Inferior parietal cortex (tissue), 1 donor: ENCODE results near the gene ICOS.

Source experiments
- DNase-seq: peaks from one replicate; pipeline ENCODE4 v3.0.0-alpha.2; 2016; ENCODE audit errors: extremely low spot score

ICOS gene, protein sequence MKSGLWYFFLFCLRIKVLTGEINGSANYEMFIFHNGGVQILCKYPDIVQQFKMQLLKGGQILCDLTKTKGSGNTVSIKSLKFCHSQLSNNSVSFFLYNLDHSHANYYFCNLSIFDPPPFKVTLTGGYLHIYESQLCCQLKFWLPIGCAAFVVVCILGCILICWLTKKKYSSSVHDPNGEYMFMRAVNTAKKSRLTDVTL

DNA sequence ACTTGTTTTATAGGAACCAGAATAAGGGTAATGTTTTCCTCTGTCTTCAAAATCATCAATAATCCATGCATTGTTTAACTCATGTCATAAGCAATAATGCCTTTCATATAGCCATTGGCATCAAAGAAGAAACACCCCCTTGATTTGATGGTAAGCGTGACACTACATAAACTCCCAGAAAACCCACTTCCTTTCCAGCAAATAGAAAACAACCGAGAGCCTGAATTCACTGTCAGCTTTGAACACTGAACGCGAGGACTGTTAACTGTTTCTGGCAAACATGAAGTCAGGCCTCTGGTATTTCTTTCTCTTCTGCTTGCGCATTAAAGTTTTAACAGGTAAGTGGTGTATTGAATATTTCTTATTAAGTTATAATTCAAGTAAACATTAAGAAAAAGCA, at the start of gene ICOS:
TSS of gene ICOS (plus strand) at position 229 of the 400 bp plus-strand sequence. CDS start at position 281, 52 bp downstream.
- no peak for DNase-seq

GRCh38 chr2:203887677-203888076, 48.9 kb upstream of the ICOS start:
- peak; percentile 75 for DNase-seq

DNA sequence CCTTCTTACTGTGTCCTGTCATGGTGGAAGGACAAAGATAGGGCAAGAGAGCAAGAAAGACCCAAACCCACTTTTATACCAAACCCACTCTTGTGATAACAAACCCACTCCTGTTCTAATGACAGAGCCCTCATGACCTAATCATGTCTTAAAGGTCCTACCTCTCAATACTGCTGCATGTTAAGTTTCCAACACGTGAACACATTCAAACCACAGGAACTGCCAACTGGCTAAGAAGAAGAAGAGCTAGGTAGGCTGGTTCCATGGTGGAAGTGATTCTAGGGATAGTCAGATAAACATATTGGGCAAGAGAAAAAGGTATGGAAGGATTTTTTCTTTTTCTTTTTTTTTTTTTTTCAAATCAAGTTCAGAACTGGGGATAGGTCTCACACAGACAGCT, 47.0 kb upstream of the ICOS start:
- DNase-seq: no peak

DNA sequence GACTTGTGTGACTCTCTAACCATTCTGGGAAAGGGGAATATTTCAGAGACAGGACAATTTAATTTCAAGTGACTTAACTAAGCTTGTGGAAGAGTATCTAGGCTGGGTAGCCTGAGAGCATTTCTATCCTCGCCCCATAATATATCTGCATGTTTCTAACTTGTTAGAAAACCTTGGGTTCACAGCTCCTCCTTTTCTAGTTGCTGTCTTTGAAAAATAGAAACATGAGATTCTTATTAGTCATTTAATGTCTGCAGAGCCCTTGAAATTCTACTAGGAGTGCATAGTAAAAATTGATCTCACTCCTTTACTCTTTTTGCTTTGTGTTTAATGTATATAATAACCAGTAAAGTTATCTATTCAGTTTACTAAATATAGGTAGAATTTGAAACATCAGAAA, 46.6 kb upstream of the ICOS start:
- DNase-seq: no peak

GRCh38 chr2:203890733-203891132, 45.8 kb upstream of the ICOS start:
- no peak for DNase-seq

- DNase-seq: no peak
These were observed 45.1 kb upstream of the ICOS start for GRCh38 chr2:203891474-203891873.

- no peak for DNase-seq
These were observed 44.4 kb upstream of the ICOS start for GRCh38 chr2:203892207-203892606.

- DNase-seq: peak; percentile 63
These were observed 43.2 kb upstream of the ICOS start for GRCh38 chr2:203893401-203893800.

DNA sequence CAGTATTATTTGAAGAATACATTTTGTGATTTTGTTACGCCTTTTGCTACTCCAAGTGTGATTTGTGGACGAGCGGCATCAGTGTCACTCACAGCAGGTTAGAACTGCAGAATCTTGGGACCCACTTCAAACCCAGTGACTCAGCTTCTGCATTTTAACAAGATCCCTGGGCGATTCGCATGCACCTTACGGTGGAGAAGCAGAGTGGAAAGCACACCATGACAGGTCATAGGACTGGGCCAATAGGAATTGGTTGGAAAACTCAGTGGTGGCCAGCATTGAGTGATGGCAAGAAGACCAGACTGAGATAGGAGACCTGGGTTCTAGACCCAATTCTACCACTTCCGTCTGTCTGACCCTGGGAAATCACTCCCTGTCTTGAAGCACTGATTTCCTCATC, 42.7 kb upstream of the ICOS start:
- DNase-seq: no peak

DNA sequence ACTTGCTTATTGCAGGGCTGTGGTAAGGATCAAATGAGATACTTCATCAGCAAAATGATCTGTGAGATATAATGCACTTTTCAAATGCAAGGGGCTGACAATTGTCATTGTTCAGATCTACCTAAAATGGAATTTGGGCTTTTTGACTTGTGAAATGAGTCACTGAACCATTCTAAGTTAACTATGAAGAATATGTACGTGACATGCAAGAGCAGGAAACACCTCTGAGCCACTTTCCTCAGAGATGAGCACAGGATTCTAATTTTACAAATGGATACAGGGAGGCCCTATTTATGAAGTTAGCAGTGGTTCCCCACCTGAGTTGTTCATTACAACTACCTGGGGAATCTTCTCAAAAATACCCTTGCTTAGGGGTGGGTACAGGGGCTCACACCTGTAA, 42.3 kb upstream of the ICOS start:
- DNase-seq: no peak

DNA sequence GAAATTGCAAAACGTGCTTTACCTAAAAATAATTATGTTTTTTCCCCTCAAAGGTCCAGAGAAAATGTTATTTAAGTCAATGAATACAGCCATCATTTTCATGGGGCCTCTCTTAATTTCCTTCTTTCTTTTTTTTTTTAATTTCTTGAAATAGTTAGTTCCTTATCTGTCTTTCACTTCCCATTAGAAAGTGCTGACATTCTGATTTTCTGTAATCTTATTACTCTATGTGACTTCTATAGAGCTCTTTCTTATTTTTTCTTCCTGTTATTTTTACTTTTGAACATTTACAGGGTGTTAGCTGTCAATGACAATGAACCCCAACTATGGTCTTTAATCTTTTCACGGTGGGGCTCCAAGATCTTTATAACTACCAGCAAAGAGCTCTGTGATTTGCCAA, 39.0 kb upstream of the ICOS start:
- DNase-seq: no peak

DNA sequence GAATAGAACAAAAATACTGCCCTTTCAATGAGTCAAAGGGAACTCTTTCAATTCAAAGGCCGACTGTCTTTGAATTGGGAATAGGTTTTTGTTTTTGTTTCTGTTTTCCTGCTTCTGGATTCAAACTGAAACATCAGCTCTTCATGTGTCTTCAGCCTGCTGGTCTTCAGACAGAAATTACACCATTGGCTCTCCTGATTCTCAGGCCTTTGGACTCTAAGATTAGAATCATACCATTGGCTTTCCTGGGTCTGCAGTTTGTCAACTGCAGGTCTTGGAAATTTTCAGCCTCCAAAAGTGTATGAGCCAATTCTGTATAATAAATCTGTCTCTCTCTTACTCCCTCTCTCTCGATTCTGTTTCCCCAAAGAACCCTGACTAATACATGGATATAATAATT, 37.9 kb upstream of the ICOS start:
- no peak for DNase-seq

- no peak for DNase-seq
These were observed 36.3 kb upstream of the ICOS start for GRCh38 chr2:203900253-203900652.

GRCh38 chr2:203904022-203904421, 32.5 kb upstream of the ICOS start:
- DNase-seq: no peak

DNA sequence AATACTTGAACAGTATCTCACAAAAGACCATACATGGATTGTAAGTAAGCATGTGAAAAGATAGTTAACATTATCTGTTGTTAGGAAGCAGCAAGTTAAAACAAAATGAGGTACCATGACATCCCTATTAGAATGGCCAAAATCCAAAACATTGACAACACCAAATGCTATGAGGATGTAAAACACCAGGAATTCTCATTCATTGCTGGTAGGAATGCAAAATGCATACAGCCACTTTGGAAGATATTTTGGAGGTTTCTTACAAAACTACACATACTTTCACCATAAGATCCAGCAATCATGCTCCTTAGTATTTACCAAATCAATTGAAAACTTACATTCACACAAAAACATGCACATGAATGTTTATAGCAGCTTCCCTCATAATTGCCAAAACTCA, 30.9 kb upstream of the ICOS start:
- no peak for DNase-seq

DNA sequence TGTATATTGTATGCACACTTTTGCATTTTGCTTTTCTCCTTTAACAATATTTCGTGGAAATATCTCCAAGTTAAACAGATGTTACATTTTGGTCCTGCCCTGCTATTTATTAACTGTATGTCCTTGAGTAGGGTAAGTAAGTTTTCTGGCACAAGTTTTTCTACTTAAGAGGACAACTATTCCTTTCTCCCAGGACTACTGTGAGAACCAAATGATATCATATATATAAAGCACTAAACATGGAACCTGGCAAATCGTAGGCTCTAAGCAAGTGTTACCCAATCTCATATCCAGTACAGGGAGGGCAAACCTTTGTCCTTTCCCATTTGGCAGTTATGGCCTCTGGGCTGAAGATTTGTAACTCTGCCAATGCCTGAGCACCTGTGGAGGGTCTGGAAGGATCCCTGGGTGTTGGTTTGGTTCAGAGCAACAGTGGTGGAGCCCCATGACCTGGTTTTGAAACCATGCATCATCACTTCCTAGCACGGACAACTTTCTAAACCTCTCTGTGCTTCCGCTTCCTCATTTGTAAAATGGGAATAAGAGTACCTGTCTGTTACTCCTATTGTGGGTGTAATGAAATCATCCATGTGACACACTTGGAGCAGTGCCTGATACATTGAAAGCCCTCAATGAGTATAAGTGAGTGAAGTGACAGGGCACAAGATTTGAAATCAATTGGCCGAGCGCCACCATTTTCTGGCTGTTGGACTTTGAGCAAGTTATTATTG, 28.3 kb upstream of the ICOS start:
- no peak for DNase-seq

DNA sequence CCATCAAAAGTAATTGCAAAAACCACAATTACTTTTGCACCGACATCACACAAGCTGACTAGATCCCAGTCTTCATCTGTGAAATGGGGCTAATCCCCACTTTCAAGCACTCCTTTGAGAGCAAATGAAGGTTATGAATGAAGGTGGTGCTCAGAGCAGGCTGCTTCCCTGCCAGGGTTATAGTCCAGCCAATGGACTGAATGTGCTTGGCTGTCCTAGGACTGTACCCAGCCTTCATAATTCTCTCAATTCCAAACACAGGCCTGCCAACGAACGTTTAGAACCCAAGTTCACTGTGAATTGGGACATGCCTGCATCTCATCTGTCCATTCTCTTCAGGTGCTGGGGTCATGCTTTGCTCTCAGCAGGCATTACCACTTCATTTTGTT, 27.8 kb upstream of the ICOS start:
- no peak for DNase-seq

- peak; percentile 80 for DNase-seq
These were observed 27.1 kb upstream of the ICOS start for GRCh38 chr2:203909261-203909967.

- DNase-seq: peak; percentile 50
These were observed 26.6 kb upstream of the ICOS start for GRCh38 chr2:203909974-203910373.

GRCh38 chr2:203913947-203914346, 22.6 kb upstream of the ICOS start:
- DNase-seq: no peak

DNA sequence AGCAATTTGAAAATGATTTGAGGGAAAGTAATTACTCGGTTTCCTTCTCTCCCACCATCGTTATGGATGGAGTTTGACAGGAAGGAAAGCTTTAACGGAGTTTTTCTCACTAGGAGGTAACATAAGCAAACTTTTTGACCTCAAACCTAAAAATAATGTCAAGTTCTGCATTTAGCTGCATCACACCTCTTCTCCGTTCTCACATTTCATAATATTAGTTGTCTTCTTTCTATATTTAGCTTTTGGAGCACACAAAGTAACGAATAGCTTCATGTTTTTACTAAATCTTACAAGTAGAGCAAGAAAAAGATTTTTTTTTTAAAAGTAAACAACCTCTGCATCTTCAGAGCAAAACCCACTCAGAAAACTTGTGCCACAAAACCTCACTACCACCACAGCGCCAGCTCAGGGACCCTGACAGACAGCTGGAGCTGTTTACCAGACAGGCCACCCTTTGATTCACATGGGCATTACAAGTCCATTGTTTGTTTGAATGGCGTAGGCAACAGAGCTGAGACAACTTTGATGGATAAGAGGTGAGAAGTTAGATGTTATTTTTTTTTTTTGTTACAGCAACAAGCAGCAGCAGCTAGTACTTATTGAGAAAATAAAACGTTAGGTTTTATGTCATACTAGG, 21.9 kb upstream of the ICOS start:
- DNase-seq: no peak

GRCh38 chr2:203915256-203915655, 21.3 kb upstream of the ICOS start:
- no peak for DNase-seq

DNA sequence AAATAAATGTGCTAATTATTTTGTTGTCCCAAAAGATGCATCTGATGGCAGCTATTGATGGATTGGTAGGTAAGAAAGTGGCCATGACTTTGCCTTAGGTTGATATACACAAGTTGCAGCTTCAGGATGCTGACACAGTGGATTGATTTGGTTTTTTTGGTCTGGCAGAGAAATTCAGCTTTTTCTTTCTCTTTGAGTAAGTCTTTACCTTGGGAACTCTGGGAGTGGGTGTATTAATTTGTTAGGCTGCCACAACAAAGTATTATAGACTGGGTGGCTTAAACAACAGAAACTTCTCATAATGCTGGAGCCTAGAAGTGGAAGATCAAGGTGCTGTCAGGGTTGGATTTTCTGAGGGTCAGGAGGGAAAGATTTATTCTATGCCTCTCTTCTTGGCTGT, 19.8 kb upstream of the ICOS start:
- no peak for DNase-seq
